Gastrocnemius medialis (tissue), 4 donors: ENCODE measurements around the gene CA12. TPM values are rescaled to one million over a fixed set of nuclear protein-coding genes. Genes with fewer than 3 reads are reported as not detected.

Source experiments
- ATAC-seq, 2 donors: fragments of 150-250 bp; one replicate each; pipeline ENCODE4 v1.9.1; 2016
- DNase-seq, 2 donors: peaks; one replicate each; pipeline ENCODE4 v3.0.0-alpha.2; 2019
- H3K27ac ChIP-seq, 4 donors: fragments of 200-600 bp; sonication (generic); 1 replicate in 1 of 4; 2 replicates in 3 of 4; pipeline ENCODE4 v1.5.1; 2016 to 2018; ENCODE audit warnings: mild to moderate bottlenecking in 2 of 4, moderate library complexity in 1 of 4
- H3K27me3 ChIP-seq, 3 donors: fragments of 200-600 bp; sonication (generic) in 2 of 3; 1 replicate in 1 of 3; 2 replicates in 2 of 3; pipeline versions ENCODE4 v1.5.1 to v1.6.0; 2016 to 2019; ENCODE audit warnings: mild to moderate bottlenecking in 1 of 3, moderate library complexity in 1 of 3
- H3K36me3 ChIP-seq, 2 donors: fragments of 200-600 bp; sonication (generic) in 1 of 2; one replicate each; pipeline ENCODE4 v1.5.1; 2017 to 2018
- H3K4me1 ChIP-seq, 2 donors: fragments of 200-600 bp; sonication (generic) in 1 of 2; one replicate each; pipeline ENCODE4 v1.5.1; 2016 to 2017; ENCODE audit warnings: mild to moderate bottlenecking in 2 of 2
- H3K4me3 ChIP-seq, 4 donors: fragments of 200-600 bp; sonication (generic) in 3 of 4; 1 replicate in 1 of 4; 2 replicates in 3 of 4; pipeline ENCODE4 v1.5.1; 2016 to 2019; ENCODE audit warnings: mild to moderate bottlenecking in 2 of 4
- H3K9me3 ChIP-seq, 3 donors: fragments of 200-600 bp; sonication (generic) in 2 of 3; 1 replicate in 1 of 3; 2 replicates in 2 of 3; pipeline ENCODE4 v1.5.1; 2016 to 2019
- CTCF ChIP-seq, 5 experiments: fragments of 450-650 bp in 3 of 5; fragments of 200-600 bp in 2 of 5; sonication (generic) in 2 of 5; IDR thresholded peaks in 4 of 5; conservative IDR thresholded peaks in 1 of 5; 1 replicate in 4 of 5; 2 replicates in 1 of 5; pipeline ENCODE4 v1.5.1; 2016 to 2019; ENCODE audit warnings: antibody characterized with exemption in 5 of 5, mild to moderate bottlenecking in 3 of 5, moderate library complexity in 3 of 5
- POLR2A ChIP-seq, 2 donors: fragments of 450-650 bp; IDR thresholded peaks; one replicate each; pipeline ENCODE4 v1.6.1; 2017; ENCODE audit warnings: antibody characterized with exemption in 2 of 2, mild to moderate bottlenecking in 2 of 2, moderate library complexity in 2 of 2
- in situ Hi-C, 4 donors: fragments of 200-750 bp; cut with MboI; loops; one replicate each; pipeline versions ENCODE4 v1.15.0 to v1.8.0; 2017; ENCODE audit warnings: low sequenced_read_pairs in 4 of 4
- intact Hi-C: fragments of 100-400 bp; cut with DNase I; formaldehyde crosslinking; loops from one replicate; pipeline ENCODE4 v1.15.1; 2023; ENCODE audit warnings: low total_unique reads
- total RNA-seq, 4 donors: library from RNA; depleted of rRNA; stranded (reverse); fragments of >200 nt; gene quantifications; one replicate each; pipeline versions ENCODE4 v1.1.0 to v1.2.3, GENCODE V29; 2016

The CA12 gene
- total RNA-seq, 4 donors from 2014 or later: 0.10 to 1.7 TPM; not detected in 2

- Histone ChIP-seq H3K4me3 (no peak overlapping the region), H3K9me3 (no peaks in the 10 kb centered on the region), H3K4me1 (peaks cover 3 to 5% of the 10 kb centered on the region in 2 donors), H3K27me3 (no peaks in the 10 kb centered on the region), H3K36me3 (no peaks in the 10 kb centered on the region), H3K27ac (no peak overlapping the region)
- DNase-seq (no peak), ATAC-seq (no peak)
- in situ Hi-C loops: no loop called here
- TF ChIP-seq CTCF (IDR thresholded peaks at IDR 0.05 in 4 of 5, conservative IDR thresholded peaks at IDR 0.05 in 1 of 5) (no peak), POLR2A (IDR thresholded peaks at IDR 0.05) (no peak)
- intact Hi-C loops: no loop called here
Measured at GRCh38 chr15:63329567-63330350, 51.9 kb downstream of the CA12 start.

- Histone ChIP-seq H3K4me3 (no peak overlapping the region), H3K27me3 (no peaks in the 10 kb centered on the region), H3K9me3 (no peaks in the 10 kb centered on the region), H3K36me3 (no peaks in the 10 kb centered on the region), H3K27ac (no peak overlapping the region), H3K4me1 (peaks cover 3 to 5% of the 10 kb centered on the region in 2 donors)
- TF ChIP-seq CTCF (IDR thresholded peaks at IDR 0.05 in 4 of 5, conservative IDR thresholded peaks at IDR 0.05 in 1 of 5) (no peak), POLR2A (IDR thresholded peaks at IDR 0.05) (no peak)
- ATAC-seq (no peak), DNase-seq (no peak)
- in situ Hi-C loops: no loop called here
- intact Hi-C loops: no loop called here
Measured at GRCh38 chr15:63327648-63328421, 53.8 kb downstream of the CA12 start.

GRCh38 chr15:63324770-63325169 lies 56.9 kb downstream of the CA12 start:
- TF ChIP-seq CTCF (IDR thresholded peaks at IDR 0.05 in 4 of 5, conservative IDR thresholded peaks at IDR 0.05 in 1 of 5) (no peak), POLR2A (IDR thresholded peaks at IDR 0.05) (no peak)
- intact Hi-C loops: no loop called here

GRCh38 chr15:63323798-63324563 lies 57.7 kb downstream of the CA12 start:
- H3K4me1 ChIP-seq: no peaks in the 10 kb centered on the region
- H3K27me3 ChIP-seq: no peaks in the 10 kb centered on the region
- H3K27ac ChIP-seq: no peak overlapping the region
- intact Hi-C loops: no loop called here
- H3K9me3 ChIP-seq: no peaks in the 10 kb centered on the region
- no peak for TF ChIP-seq CTCF (IDR thresholded peaks at IDR 0.05 in 4 of 5, conservative IDR thresholded peaks at IDR 0.05 in 1 of 5)
- no peak for TF ChIP-seq POLR2A (IDR thresholded peaks at IDR 0.05)
- in situ Hi-C loops: no loop called here
- H3K36me3 ChIP-seq: no peaks in the 10 kb centered on the region
- H3K4me3 ChIP-seq: no peak overlapping the region
- DNase-seq: no peak
- no peak for ATAC-seq

More at GRCh38 chr15:63324770-63325169, 56.9 kb downstream of the CA12 start:
- no peaks in the 10 kb centered on the region for H3K4me1 ChIP-seq
- H3K9me3 ChIP-seq: no peaks in the 10 kb centered on the region
- H3K27ac ChIP-seq: no peak overlapping the region
- ATAC-seq: no peak
- H3K4me3 ChIP-seq: no peak overlapping the region
- no peaks in the 10 kb centered on the region for H3K36me3 ChIP-seq
- no peaks in the 10 kb centered on the region for H3K27me3 ChIP-seq
- DNase-seq: no peak
- in situ Hi-C loops: no loop called here
